Activated CD4-positive, alpha-beta T cell treated with anti-CD3 and anti-CD28 coated beads for 24 hours (primary cell): ENCODE measurements around the gene EYA2.
"Not testable (repeated sequence)": the region's sequence is repeated elsewhere in the genome, so short reads cannot be mapped to it uniquely, and the experiment has no call there.

Experiments used
- DNase-seq, 2 donors: peaks; one replicate each; pipeline ENCODE4 v3.0.0-alpha.2; 2020; ENCODE audit warnings: low read depth in 2 of 2

EYA2 gene

GRCh38 chr20:46895906-46896242 lies 1.2 kb downstream of the EYA2 start:
- DNase-seq, result no peak

GRCh38 chr20:46897328-46897880 lies 2.8 kb downstream of the EYA2 start:
- no peak for DNase-seq

GRCh38 chr20:46898423-46898822 lies 3.8 kb downstream of the EYA2 start:
- DNase-seq, result no peak

- no peak for DNase-seq
These were observed 5.0 kb downstream of the EYA2 start for GRCh38 chr20:46899621-46900020.

GRCh38 chr20:46900086-46900485 lies 5.4 kb downstream of the EYA2 start:
- DNase-seq, result no peak

- DNase-seq, result no peak
These were observed 6.2 kb downstream of the EYA2 start for GRCh38 chr20:46900826-46901225.

- DNase-seq, result no peak
These were observed 7.0 kb downstream of the EYA2 start for GRCh38 chr20:46901638-46902037.

- DNase-seq, result no peak
These were observed 8.6 kb downstream of the EYA2 start for GRCh38 chr20:46903256-46903655.

- no peak for DNase-seq
These were observed 9.3 kb downstream of the EYA2 start for GRCh38 chr20:46903937-46904336.

GRCh38 chr20:46905364-46906125 lies 10.9 kb downstream of the EYA2 start:
- no peak for DNase-seq

- no peak for DNase-seq
These were observed 18.8 kb downstream of the EYA2 start for GRCh38 chr20:46913329-46914044.

- DNase-seq, result no peak
These were observed 20.2 kb downstream of the EYA2 start for GRCh38 chr20:46914789-46915379.

- DNase-seq, result no peak
These were observed 21.1 kb downstream of the EYA2 start for GRCh38 chr20:46915575-46916257.

GRCh38 chr20:46916258-46916603 lies 21.6 kb downstream of the EYA2 start:
- no peak for DNase-seq

GRCh38 chr20:46917155-46917554 lies 22.5 kb downstream of the EYA2 start:
- DNase-seq, result no peak

- DNase-seq, result no peak
These were observed 25.5 kb downstream of the EYA2 start for GRCh38 chr20:46920114-46920513.

GRCh38 chr20:46922841-46923240 lies 28.2 kb downstream of the EYA2 start:
- not testable (repeated sequence) for DNase-seq

GRCh38 chr20:46923550-46923949 lies 28.9 kb downstream of the EYA2 start:
- no peak for DNase-seq

- no peak for DNase-seq
These were observed 34.0 kb downstream of the EYA2 start for GRCh38 chr20:46928580-46929132.

- DNase-seq, result no peak
These were observed 35.3 kb downstream of the EYA2 start for GRCh38 chr20:46929902-46930301.

- DNase-seq, result no peak
These were observed 36.1 kb downstream of the EYA2 start for GRCh38 chr20:46930640-46931339.
